H9 (cell line): ENCODE measurements around the gene TMEM163. TPM values are rescaled to one million over a fixed set of nuclear protein-coding genes. Genes with fewer than 3 reads are reported as not detected.

Source experiments
- DNase-seq: peaks from one replicate; pipeline ENCODE4 v3.0.0-alpha.2; 2017
- H2AFZ ChIP-seq: one replicate; pipeline ENCODE4 v1.6.1; 2013; ENCODE audit warnings: mild to moderate bottlenecking, low read length, control low read depth, moderate library complexity
- H2AK5ac ChIP-seq: 2 replicates; pipeline ENCODE4 v1.6.1; 2013; ENCODE audit warnings: low read length, control low read depth, mixed read lengths; ENCODE audit not compliant: insufficient read length
- H2BK120ac ChIP-seq: one replicate; pipeline ENCODE4 v1.6.1; 2013; ENCODE audit warnings: low read depth, mild to moderate bottlenecking, low read length, control low read depth, inconsistent platforms; ENCODE audit not compliant: poor library complexity, severe bottlenecking
- H2BK12ac ChIP-seq: 2 replicates; pipeline ENCODE4 v1.6.1; 2013; ENCODE audit warnings: low read length, control low read depth, mixed read lengths, low read depth; ENCODE audit not compliant: insufficient read length
- H2BK15ac ChIP-seq: 2 replicates; pipeline ENCODE4 v1.6.1; 2013; ENCODE audit warnings: low read depth, low read length, control low read depth
- H2BK20ac ChIP-seq: one replicate; pipeline ENCODE4 v1.6.1; 2013; ENCODE audit warnings: low read depth, mild to moderate bottlenecking, low read length, control low read depth, inconsistent platforms; ENCODE audit not compliant: poor library complexity, severe bottlenecking
- H2BK5ac ChIP-seq: 2 replicates; pipeline ENCODE4 v1.6.1; 2013; ENCODE audit warnings: low read length, control low read depth, mixed read lengths; ENCODE audit not compliant: insufficient read length
- H3K14ac ChIP-seq: 2 replicates; pipeline ENCODE4 v1.6.1; 2013; ENCODE audit warnings: low read length, control low read depth; ENCODE audit not compliant: insufficient read depth
- H3K18ac ChIP-seq: 2 replicates; pipeline ENCODE4 v1.6.1; 2013; ENCODE audit warnings: low read depth, mild to moderate bottlenecking, mixed read lengths, low read length, control low read depth; ENCODE audit not compliant: insufficient read length
- H3K23ac ChIP-seq: 2 replicates; pipeline ENCODE4 v1.6.1; 2013; ENCODE audit warnings: low read length, control low read depth, mixed read lengths, low read depth; ENCODE audit not compliant: insufficient read length
- H3K23me2 ChIP-seq: 2 replicates; pipeline ENCODE4 v1.6.1; 2013; ENCODE audit warnings: low read depth, mild to moderate bottlenecking, mixed read lengths, low read length, control low read depth; ENCODE audit not compliant: insufficient read length, poor library complexity, severe bottlenecking
- H3K27ac ChIP-seq: 2 replicates; pipeline ENCODE4 v1.5.1; 2013; ENCODE audit warnings: low read length, control low read depth, mixed read lengths, low read depth; ENCODE audit not compliant: insufficient read length
- H3K27me3 ChIP-seq: 2 replicates; pipeline ENCODE4 v1.6.1; 2013; ENCODE audit warnings: low read length, control low read depth, inconsistent platforms; ENCODE audit not compliant: insufficient read depth
- H3K4ac ChIP-seq: 2 replicates; pipeline ENCODE4 v1.6.1; 2013; ENCODE audit warnings: low read depth, mild to moderate bottlenecking, control low read depth, inconsistent platforms, low read length, moderate library complexity
- H3K4me1 ChIP-seq: 2 replicates; pipeline ENCODE4 v1.6.1; 2013; ENCODE audit warnings: low read length, control low read depth, inconsistent platforms; ENCODE audit not compliant: insufficient read depth
- H3K4me2 ChIP-seq: 2 replicates; pipeline ENCODE4 v1.6.1; 2013; ENCODE audit warnings: low read length, control low read depth, mixed read lengths; ENCODE audit not compliant: insufficient read length, insufficient read depth
- H3K56ac ChIP-seq: 2 replicates; pipeline ENCODE4 v1.6.1; 2013; ENCODE audit warnings: low read depth, mild to moderate bottlenecking, mixed read lengths, low read length, control low read depth; ENCODE audit not compliant: insufficient read length
- H3K79me1 ChIP-seq: 2 replicates; pipeline ENCODE4 v1.6.1; 2013; ENCODE audit warnings: low read depth, mild to moderate bottlenecking, moderate library complexity, low read length, control low read depth, inconsistent platforms; ENCODE audit not compliant: insufficient read depth, poor library complexity, severe bottlenecking
- H3K79me2 ChIP-seq: 2 replicates; pipeline ENCODE4 v1.6.1; 2013; ENCODE audit warnings: low read length, control low read depth, inconsistent platforms; ENCODE audit not compliant: insufficient read depth
- H3K9ac ChIP-seq: 2 replicates; pipeline ENCODE4 v1.6.1; 2013; ENCODE audit warnings: low read length, control low read depth, mixed read lengths; ENCODE audit not compliant: insufficient read length; ENCODE audit errors: extremely low read depth
- H3K9me3 ChIP-seq: one replicate; pipeline ENCODE4 v1.6.1; 2013; ENCODE audit warnings: low read depth, low read length, inconsistent platforms; ENCODE audit not compliant: control insufficient read depth
- H3T11ph ChIP-seq: one replicate; pipeline ENCODE4 v1.6.1; 2013; ENCODE audit warnings: mild to moderate bottlenecking, low read length, control low read depth, inconsistent platforms
- H4K20me1 ChIP-seq: one replicate; pipeline ENCODE4 v1.6.1; 2013; ENCODE audit not compliant: control insufficient read depth, insufficient read length, insufficient read depth
- H4K5ac ChIP-seq: 2 replicates; pipeline ENCODE4 v1.6.1; 2013; ENCODE audit warnings: low read depth, mild to moderate bottlenecking, mixed read lengths, low read length, control low read depth; ENCODE audit not compliant: insufficient read length
- H4K8ac ChIP-seq: replicated peaks from 2 replicates; pipeline ENCODE4 v1.6.1; 2013; ENCODE audit warnings: low read length, control low read depth, mixed read lengths, low read depth; ENCODE audit not compliant: insufficient read length
- H4K91ac ChIP-seq: 2 replicates; pipeline ENCODE4 v1.6.1; 2013; ENCODE audit warnings: low read depth, mild to moderate bottlenecking, moderate library complexity, mixed read lengths, low read length, control low read depth; ENCODE audit not compliant: insufficient read length
- H3K27ac Mint-ChIP-seq, 3 experiments: 2 replicates in 2 of 3; 3 replicates in 1 of 3; pipeline ENCODE4 v1.8.0; 2020 to 2021; ENCODE audit warnings: mixed read lengths in 3 of 3, mild to moderate bottlenecking in 1 of 3, moderate library complexity in 1 of 3
- H3K27me3 Mint-ChIP-seq: 2 replicates; pipeline ENCODE4 v1.8.0; 2021; ENCODE audit warnings: low read depth, mild to moderate bottlenecking, moderate library complexity, mixed read lengths
- H3K36me3 Mint-ChIP-seq, 3 experiments: 2 replicates in 2 of 3; 3 replicates in 1 of 3; pipeline ENCODE4 v1.8.0; 2020 to 2021; ENCODE audit warnings: low read depth in 3 of 3, mixed read lengths in 3 of 3; ENCODE audit not compliant: insufficient read depth in 1 of 3
- H3K4me1 Mint-ChIP-seq, 2 experiments: 2 replicates each; pipeline ENCODE4 v1.8.0; 2020; ENCODE audit warnings: mixed read lengths in 2 of 2
- H3K4me3 Mint-ChIP-seq, 2 experiments: 2 replicates in 1 of 2; 3 replicates in 1 of 2; pipeline ENCODE4 v1.8.0; 2020 to 2021; ENCODE audit warnings: mild to moderate bottlenecking in 2 of 2, mixed read lengths in 2 of 2, moderate library complexity in 1 of 2
- H3K9me3 Mint-ChIP-seq, 2 experiments: 2 replicates in 1 of 2; 3 replicates in 1 of 2; pipeline ENCODE4 v1.8.0; 2020; ENCODE audit warnings: mild to moderate bottlenecking in 2 of 2, mixed read lengths in 2 of 2, moderate library complexity in 1 of 2
- WGBS: extraction: QIAGEN DNeasy Blood & Tissue Kit; methylation state at CpG from one replicate; pipeline ENCODE4 v1.1.7; 2013; ENCODE audit warnings: missing lambda C conversion rate, low lambda C conversion rate, mixed read lengths; ENCODE audit not compliant: insufficient read length; ENCODE audit errors: extremely low coverage; 5-methylcytosine and 5-hydroxymethylcytosine counted together
- total RNA-seq: library from RNA; stranded (reverse); gene quantifications from 2 replicates; pipeline ENCODE4 v1.2.1, GENCODE V29; 2021
- TF ChIP-seq, protein P1 (sequence below): fragments of 200-600 bp; sonication (generic); conservative IDR thresholded peaks from 3 replicates; pipeline ENCODE4 v1.8.0; 2021; ENCODE audit warnings: antibody characterized with exemption, mild to moderate bottlenecking

The TMEM163 gene
- total RNA-seq, 1 experiment from 2014 or later, result 0.39 TPM

GRCh38 chr2:134505446-134505845 lies 213.4 kb downstream of the TMEM163 start:
- no peak overlapping the region for H3K56ac ChIP-seq
- no peak overlapping the region for H4K91ac ChIP-seq
- H2BK12ac ChIP-seq, result no peak overlapping the region
- TF ChIP-seq, protein P1, sequence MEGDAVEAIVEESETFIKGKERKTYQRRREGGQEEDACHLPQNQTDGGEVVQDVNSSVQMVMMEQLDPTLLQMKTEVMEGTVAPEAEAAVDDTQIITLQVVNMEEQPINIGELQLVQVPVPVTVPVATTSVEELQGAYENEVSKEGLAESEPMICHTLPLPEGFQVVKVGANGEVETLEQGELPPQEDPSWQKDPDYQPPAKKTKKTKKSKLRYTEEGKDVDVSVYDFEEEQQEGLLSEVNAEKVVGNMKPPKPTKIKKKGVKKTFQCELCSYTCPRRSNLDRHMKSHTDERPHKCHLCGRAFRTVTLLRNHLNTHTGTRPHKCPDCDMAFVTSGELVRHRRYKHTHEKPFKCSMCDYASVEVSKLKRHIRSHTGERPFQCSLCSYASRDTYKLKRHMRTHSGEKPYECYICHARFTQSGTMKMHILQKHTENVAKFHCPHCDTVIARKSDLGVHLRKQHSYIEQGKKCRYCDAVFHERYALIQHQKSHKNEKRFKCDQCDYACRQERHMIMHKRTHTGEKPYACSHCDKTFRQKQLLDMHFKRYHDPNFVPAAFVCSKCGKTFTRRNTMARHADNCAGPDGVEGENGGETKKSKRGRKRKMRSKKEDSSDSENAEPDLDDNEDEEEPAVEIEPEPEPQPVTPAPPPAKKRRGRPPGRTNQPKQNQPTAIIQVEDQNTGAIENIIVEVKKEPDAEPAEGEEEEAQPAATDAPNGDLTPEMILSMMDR, result no peak
- H3K79me2 ChIP-seq, result no peaks in the 10 kb centered on the region
- H3K23ac ChIP-seq, result no peak overlapping the region
- H3K4me2 ChIP-seq, result no peak overlapping the region
- H3T11ph ChIP-seq, result no peak overlapping the region
- Mint-ChIP-seq H3K36me3 (no peaks in the 10 kb centered on the region), H3K4me1 (peaks cover 2 to 4% of the 10 kb centered on the region in 2 experiments), H3K9me3 (no peaks in the 10 kb centered on the region), H3K4me3 (no peak overlapping the region), H3K27me3 (no peaks in the 10 kb centered on the region; the same call in 1 of the 2 replicates), H3K27ac (0 out of 7 replicates have a peak overlapping the region, but pooled peaks of 1 of the 3 experiments have one; percentile 39)
- no peak overlapping the region for H3K18ac ChIP-seq
- no CpG with 5 or more reads among the region's 9 CpGs for WGBS
- no peaks in the 10 kb centered on the region for H4K20me1 ChIP-seq
- H3K4ac ChIP-seq, result no peak overlapping the region
- H3K79me1 ChIP-seq, result no peaks in the 10 kb centered on the region
- H3K27me3 ChIP-seq, result no peaks in the 10 kb centered on the region
- no peaks in the 10 kb centered on the region for H3K23me2 ChIP-seq
- no peak overlapping the region for H3K14ac ChIP-seq
- no peak overlapping the region for H2AK5ac ChIP-seq
- no peaks in the 10 kb centered on the region for H3K9me3 ChIP-seq
- H2BK5ac ChIP-seq, result no peak overlapping the region
- H4K8ac ChIP-seq, result no peak overlapping the region
- no peak overlapping the region for H4K5ac ChIP-seq
- no peaks in the 10 kb centered on the region; the same call in 1 of the 2 replicates for H3K4me1 ChIP-seq
- H3K27ac ChIP-seq, result no peak overlapping the region
- H2BK120ac ChIP-seq, result no peak overlapping the region
- H2BK15ac ChIP-seq, result no peak overlapping the region
- H3K9ac ChIP-seq, result no peak overlapping the region
- no peak overlapping the region for H2BK20ac ChIP-seq
- no peak for DNase-seq
- H2AFZ ChIP-seq, result no peak overlapping the region
